Measurements from ENCODE around the gene CDH13. TPM values are rescaled to one million over a fixed set of nuclear protein-coding genes. Genes with fewer than 3 reads are reported as not detected.

Gene CDH13
- polyA plus RNA-seq, 1 donor from 2014 or later = 3.2 TPM

- TF ChIP-seq EZH2 (IDR thresholded peaks at IDR 0.05; ENCODE audit: borderline replicate concordance, insufficient read depth, low read length, poor library complexity, severe bottlenecking) (no peak), SMC3 (conservative IDR thresholded peaks at IDR 0.05; ENCODE audit: poor library complexity) (no peak), RAD21 (conservative IDR thresholded peaks at IDR 0.05) (no peak), REST (IDR thresholded peaks at IDR 0.05; ENCODE audit: borderline replicate concordance) (no peak), TAF1 (IDR thresholded peaks at IDR 0.05; ENCODE audit: low read depth) (no peak), MXI1 (conservative IDR thresholded peaks at IDR 0.05; ENCODE audit: poor library complexity, severe bottlenecking) (no peak)
- H3K79me2 ChIP-seq (replicated peaks; ENCODE audit: insufficient read depth, low read length) = no peaks in the 10 kb centered on the region
These were observed 174.6 kb downstream of the CDH13 start for GRCh38 chr16:82801361-82801760.

GRCh38 chr16:82805866-82806265 is 179.1 kb downstream of the CDH13 start:
- TF ChIP-seq REST (IDR thresholded peaks at IDR 0.05; ENCODE audit: borderline replicate concordance) (no peak), TAF1 (IDR thresholded peaks at IDR 0.05; ENCODE audit: low read depth) (no peak), RAD21 (conservative IDR thresholded peaks at IDR 0.05) (no peak), POLR2AphosphoS5 (IDR thresholded peaks at IDR 0.05) (no peak), CTCF (IDR thresholded peaks at IDR 0.05; ENCODE audit: poor library complexity, severe bottlenecking) (no peak), MXI1 (conservative IDR thresholded peaks at IDR 0.05; ENCODE audit: poor library complexity, severe bottlenecking) (no peak), EZH2 (IDR thresholded peaks at IDR 0.05; ENCODE audit: borderline replicate concordance, insufficient read depth, low read length, poor library complexity, severe bottlenecking) (no peak), EP300 (conservative IDR thresholded peaks at IDR 0.05; ENCODE audit: poor library complexity, severe bottlenecking) (no peak), SMC3 (conservative IDR thresholded peaks at IDR 0.05; ENCODE audit: poor library complexity) (no peak)
- Histone ChIP-seq H3F3A (ENCODE audit: insufficient read depth, low read length, poor library complexity, severe bottlenecking) (no peaks in the 10 kb centered on the region), H3K9ac (ENCODE audit: low read length) (no peak overlapping the region), H2AFZ (ENCODE audit: low read depth, low read length) (no peak overlapping the region), H3K27me3 (ENCODE audit: insufficient read depth, low read depth, low read length) (no peaks in the 10 kb centered on the region), H3K4me2 (ENCODE audit: low read length) (no peak overlapping the region), H3K79me2 (replicated peaks; ENCODE audit: insufficient read depth, low read length) (no peaks in the 10 kb centered on the region), H3K9me2 (ENCODE audit: insufficient read depth, low read length) (no peaks in the 10 kb centered on the region), H3K9me3 (ENCODE audit: low read length) (no peaks in the 10 kb centered on the region), H3K36me3 (ENCODE audit: insufficient read depth, low read length) (no peaks in the 10 kb centered on the region), H3K27ac (ENCODE audit: low read length) (no peak overlapping the region), H3K4me3 (ENCODE audit: low read length) (no peak overlapping the region), H4K20me1 (ENCODE audit: insufficient read depth) (no peaks in the 10 kb centered on the region)

More at GRCh38 chr16:82801361-82801760, 174.6 kb downstream of the CDH13 start:
- no peaks in the 10 kb centered on the region for H3K36me3 ChIP-seq (ENCODE audit: insufficient read depth, low read length)
- no peak overlapping the region for H3K9ac ChIP-seq (ENCODE audit: low read length)
- no peak overlapping the region for H2AFZ ChIP-seq (ENCODE audit: low read depth, low read length)
- no peaks in the 10 kb centered on the region for H3F3A ChIP-seq (ENCODE audit: insufficient read depth, low read length, poor library complexity, severe bottlenecking)
- no peaks in the 10 kb centered on the region for H3K9me2 ChIP-seq (ENCODE audit: insufficient read depth, low read length)
- H3K4me2 ChIP-seq (ENCODE audit: low read length) = no peak overlapping the region
- no peak overlapping the region for H3K4me3 ChIP-seq (ENCODE audit: low read length)
- no peaks in the 10 kb centered on the region for H3K27me3 ChIP-seq (ENCODE audit: insufficient read depth, low read depth, low read length)
- H3K9me3 ChIP-seq (ENCODE audit: low read length) = no peaks in the 10 kb centered on the region
- H4K20me1 ChIP-seq (ENCODE audit: insufficient read depth) = no peaks in the 10 kb centered on the region
- H3K27ac ChIP-seq (ENCODE audit: low read length) = no peak overlapping the region

Measured in neural cell (in vitro differentiated cells).